Skin of body (tissue), 2 donors: ENCODE data around the gene ZNF783. TPM values are rescaled to one million over a fixed set of nuclear protein-coding genes. Genes with fewer than 3 reads are reported as not detected.

Source experiments
- DNase-seq: peaks from one replicate; lab custom pipeline; 2025; lab: John Stamatoyannopoulos, UW
- total RNA-seq: library from RNA; depleted of rRNA; stranded (reverse); fragments of >200 nt; gene quantifications from one replicate; pipeline ENCODE4 v1.2.3, GENCODE V29; 2014

ZNF783 gene
- total RNA-seq, 1 donor from 2014 or later, result 10.2 TPM

DNA sequence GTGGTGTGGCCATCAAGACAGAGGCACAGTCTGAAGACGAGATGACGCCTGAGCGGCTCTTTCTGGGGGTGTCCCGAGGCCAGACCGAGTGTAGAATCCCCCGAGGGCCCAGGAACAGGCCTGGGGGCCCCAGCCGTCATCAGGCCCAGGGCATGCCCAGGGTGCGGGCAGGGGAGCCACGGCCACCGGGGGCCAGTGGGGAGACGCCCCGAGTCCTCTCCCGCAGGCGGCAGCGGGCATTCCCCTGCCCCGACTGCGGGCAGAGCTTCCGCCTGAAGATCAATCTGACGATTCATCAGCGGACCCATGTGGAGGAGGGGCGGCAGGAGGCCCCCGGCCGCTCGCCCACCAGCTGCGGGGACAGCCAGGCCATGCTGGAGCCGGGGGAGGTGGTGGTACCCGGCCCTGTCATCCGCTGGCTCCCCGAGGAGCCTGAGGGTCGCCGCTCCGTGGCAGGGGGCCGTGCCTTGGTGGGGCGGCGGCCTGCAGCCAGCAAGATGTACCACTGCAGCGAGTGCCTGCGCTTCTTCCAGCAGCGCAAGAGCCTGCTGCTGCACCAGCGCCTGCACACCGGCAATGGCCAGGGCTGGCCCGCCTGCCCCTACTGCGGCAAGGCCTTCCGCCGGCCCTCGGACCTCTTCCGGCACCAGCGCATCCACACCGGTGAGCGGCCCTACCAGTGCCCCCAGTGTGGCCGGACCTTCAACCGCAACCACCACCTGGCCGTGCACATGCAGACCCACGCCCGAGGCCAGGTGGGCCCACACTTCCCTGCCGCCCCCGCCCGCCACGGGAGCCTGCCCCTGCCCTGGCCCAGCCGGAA, 19.7 kb downstream of the ZNF783 start:
- no peak for DNase-seq

DNA sequence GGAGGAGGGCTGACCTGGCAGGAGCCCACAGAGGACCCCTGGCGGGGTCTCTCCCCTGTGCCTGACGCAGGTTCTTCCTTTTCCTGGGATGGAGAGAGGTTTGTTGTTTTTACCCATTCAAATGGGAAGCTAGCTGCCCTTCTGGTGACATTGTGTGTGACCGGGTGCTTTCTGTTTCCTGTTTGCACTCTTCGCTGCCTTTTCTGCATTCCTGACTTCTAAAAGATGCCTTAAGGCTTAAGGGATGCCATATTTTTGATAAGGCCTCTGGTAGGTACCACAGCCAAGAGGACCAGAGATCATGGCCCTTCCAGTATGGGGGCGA, 20.3 kb downstream of the ZNF783 start:
- no peak for DNase-seq

DNA sequence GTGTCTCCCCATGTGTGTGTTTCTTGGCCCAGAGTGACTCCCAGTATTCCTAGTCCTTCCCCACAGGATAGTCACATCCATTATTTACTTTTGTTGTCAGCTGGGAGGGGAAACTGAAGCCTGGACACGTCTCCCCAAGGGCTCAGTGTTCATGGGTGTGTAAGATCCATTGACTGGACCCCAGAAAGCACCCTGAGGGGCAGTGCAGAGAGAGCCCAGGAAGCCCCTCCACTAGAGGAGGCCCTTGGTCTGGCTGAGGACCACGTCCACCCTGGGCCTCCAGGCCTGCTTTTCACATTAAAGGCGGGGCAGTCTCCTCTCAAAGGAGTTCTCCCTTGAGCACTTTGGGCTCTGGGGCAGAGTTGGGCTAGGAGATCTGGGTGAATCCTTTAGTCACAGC, 21.3 kb downstream of the ZNF783 start:
- no peak for DNase-seq

DNA sequence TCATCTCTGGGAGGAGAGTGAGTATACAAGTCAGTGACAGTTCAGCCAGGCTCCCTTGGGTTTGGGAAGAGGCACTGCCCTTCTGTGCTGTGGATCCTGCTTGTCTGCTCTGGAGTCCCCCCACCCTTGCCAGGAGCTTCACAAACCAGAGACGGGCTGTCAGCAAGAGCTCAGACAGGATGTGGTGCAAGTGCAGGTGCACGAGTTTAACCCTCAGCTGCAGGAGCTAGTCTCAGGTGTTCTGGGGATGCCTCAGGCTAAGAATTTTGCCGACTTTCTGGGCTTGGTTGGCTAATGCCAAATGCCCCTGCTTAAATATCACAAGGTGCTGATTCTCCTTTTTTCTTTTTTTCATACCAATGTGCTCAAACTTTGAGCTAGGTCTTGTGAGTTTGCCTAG, 22.3 kb downstream of the ZNF783 start:
- DNase-seq, result peak; percentile 2

DNA sequence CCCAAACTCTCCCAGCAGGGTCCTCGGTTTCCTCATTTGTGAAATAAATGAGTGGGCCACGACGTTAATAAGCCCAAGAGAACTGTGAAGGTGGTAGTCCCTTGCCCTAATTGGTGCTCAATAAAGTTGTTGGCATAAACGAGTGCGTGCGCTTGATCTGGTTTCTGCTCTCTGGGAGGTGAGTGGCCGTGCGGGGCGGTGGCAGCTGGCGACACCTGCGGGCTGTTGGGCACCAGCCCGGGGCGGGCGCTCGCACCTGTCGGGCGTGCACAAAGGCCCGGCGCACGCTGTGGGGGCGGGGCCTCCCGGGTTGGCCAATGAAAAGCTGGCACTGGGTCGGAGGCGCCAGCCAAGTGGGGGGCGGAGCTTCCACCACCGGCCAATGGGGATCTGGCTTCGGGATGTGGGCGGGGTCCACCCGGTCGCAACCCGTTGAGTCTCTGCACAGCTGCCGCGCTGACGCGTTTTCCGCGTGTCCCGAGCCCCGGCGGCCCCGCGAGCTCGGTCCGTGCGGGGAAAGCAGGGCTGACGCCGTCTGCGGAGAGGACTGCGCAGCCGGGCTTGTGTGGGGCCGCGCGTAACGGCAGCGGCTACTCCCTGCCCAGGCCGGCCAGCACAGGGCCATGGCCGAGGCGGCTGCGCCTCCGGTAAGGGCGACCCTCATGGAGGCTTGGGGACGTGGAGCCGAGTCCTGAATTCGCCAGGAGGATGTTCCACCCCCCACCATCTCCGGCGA, 23.0 kb downstream of the ZNF783 start:
- DNase-seq, result peak; percentile 71

DNA sequence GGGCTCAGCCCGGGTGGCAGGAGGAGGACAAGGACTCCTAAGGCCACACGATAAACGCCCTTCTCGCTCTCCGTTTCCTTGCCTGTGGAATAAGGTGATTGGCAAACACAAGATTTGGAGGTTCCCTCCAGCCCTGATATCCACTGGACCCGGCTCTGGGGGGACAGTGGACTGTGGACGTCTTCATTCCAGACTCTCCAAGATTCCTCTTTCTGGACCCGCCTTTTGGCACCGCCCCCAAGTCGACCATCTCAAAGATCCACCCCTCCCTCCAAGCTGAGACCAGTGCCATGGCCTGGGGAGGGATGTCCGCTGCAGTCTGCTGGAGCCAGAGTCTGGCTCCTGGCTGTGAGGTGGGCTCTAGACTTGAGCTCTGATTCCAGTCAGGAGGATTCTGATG, 23.6 kb downstream of the ZNF783 start:
- DNase-seq, result no peak

DNA sequence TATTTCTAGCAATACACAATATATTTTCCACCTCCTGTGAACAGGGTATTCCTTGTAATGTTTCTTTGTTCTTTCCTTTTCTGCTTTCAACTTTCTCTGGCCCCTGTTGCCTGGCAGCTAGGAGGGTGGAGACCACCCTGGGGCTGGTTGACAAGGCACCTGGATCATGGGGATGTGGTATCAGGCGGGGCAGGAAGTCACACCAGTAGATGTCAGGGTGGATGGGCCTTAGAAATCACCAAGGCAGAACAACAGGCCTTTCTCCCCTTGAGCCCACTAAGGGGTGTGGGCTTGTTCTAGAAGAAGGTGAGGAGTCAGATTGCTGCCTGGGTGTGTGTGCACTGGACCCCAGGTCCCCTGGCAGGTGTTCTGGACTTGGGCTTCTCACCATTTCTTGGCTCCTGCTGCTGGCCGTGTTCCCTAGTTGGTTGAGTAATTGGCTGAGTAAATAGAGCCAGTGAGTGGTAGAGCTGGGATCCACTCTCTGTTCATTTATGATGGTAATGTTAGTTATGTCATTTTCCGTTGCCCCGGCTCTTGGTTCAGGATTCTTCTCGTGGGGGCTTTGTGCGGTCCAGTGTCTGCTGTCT, 24.9 kb downstream of the ZNF783 start:
- DNase-seq, result no peak

DNA sequence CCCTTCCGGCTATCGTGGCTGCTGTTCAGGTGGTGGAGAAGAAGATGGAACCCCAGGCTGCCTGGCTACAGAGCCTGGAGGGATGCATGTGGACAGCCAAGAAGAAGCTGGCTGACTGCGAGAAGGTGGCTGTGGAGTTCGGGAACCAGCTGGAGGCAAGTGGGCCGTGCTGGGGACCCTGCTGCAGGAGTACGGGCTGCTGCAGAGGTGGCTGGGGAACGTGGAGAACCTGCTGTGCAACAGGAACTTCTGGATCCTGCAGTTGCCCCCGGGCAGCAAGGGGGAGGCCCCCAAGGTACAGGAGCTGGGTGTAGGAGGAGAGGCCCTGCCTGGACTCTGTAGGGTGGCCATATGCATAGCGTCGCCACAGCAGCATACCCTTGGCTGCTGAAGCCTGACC, 25.6 kb downstream of the ZNF783 start:
- no peak for DNase-seq

DNA sequence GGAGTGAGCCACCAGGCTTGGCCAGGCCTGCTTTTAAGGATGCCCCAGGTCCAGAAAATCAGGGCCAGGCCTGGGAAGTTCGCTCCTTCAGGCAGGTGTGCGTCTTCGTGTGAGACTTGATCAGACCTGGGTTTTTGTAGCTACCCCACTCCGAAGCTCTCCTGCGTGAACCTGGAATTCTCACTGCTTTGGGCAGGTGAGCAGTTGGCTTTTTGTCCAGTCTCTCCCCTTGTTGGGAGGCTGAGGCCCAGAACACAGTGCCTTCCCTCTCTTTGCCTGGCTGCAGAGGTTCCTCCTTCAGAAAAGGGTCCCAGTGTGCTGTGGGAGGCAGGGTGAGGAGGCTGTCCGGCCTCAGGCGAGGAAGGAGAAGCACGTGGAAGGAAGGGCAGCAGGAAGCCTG, 27.3 kb downstream of the ZNF783 start:
- DNase-seq, result no peak

DNA sequence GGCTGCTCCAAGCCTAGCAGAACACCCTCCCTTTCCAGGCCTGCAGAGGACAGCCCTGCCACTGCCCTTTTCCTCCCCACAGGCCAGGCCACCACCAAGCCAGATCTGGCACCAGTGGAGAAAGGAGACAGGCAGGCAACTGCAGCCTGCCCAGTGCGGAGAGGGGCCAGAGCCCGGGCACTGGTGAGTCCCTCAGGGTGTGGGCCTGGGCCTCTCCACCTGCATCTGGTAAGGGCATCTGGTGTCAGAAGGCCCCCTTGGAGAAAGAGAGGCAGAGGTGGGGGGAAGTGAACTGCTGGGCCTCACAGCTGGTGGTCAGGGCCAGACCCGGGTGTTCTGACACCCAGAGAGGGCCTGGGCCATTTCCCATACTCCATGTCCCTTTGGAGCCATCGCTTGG, 27.9 kb downstream of the ZNF783 start:
- no peak for DNase-seq

DNA sequence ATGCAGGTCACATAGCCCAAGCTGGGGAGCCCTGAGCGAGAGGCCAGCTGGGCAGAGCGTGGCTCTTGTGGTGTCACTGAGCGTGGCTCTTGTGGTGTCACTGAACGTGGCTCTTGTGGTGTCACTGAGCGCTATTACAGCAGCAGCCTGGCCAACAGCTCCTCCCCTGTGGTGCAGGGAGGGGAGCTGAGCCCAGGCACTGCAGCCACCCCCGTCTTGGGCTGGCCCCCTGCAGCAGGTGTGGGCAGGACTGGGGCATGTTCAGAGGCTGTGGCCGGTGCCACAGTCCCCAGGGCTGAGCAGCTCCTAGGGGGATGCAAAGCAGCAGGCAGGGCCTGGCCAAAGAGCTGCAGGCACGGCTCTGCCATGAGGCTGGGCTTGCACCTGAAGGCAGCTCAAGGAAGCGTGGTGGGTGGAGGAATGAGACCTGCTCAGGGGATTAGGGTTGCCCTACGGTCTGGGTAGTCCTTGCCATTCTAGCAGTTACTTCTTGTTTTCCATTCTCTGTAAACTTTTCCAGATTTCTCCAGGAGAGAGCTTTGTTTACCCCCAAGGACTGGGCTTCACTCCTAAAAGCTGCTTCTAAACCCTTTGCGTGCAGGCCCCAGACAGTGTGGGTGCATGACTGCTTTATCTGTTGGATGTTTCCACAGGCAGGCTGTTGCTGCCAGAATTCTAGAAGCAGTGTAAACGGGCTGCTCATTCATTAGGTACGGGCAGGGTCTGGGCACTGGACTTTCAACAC, 29.2 kb downstream of the ZNF783 start:
- no peak for DNase-seq

DNA sequence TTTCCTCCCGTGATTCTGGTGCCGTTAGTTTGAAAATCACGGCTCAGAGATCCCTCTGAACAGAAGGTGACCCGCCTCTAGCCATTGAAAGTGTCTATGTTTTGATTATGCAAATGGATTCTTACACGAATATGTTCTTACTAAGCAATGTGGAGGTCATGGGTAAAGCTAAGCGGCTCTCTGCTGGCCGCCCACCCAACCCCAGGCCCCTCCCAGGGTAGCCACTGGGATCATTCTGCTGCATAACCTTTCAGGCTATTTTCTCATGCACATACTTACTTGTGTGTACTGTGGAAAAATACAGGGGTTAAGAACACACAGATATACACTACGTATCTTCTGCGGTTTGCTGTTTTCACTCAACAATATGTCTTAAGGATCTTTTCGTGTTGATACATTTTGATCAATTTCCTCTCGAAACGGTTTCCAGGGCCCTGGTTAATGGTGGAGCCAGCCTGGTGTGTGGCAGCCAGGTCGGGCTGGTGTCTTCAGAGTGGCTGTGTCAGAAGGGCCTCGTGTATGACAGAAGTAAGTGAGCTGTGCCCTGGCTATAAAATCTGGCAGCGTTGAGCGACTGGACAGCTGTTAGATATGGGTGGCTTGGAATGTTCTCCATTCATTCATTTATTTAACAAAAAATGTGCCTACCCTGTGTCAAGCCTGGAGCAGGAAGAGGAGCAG, 29.9 kb downstream of the ZNF783 start:
- DNase-seq, result no peak

DNA sequence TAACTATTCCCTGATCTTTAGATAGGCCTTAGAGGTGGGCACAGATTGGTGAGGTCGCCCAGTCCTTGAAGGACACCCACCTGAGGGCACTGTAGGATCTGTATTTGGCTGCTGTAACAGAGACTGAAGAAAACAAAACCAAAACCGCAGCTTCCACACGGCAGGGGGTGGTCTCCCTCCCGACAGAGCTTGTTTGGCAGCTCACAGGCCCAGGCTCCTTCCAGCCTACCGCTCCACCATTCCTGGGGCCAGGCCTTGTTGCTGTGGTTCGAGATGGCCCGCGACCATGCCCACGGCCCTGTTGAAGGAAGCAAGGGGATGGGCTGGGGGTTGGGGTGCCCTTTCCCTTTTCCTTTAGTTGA, 30.4 kb downstream of the ZNF783 start:
- DNase-seq, result no peak

DNA sequence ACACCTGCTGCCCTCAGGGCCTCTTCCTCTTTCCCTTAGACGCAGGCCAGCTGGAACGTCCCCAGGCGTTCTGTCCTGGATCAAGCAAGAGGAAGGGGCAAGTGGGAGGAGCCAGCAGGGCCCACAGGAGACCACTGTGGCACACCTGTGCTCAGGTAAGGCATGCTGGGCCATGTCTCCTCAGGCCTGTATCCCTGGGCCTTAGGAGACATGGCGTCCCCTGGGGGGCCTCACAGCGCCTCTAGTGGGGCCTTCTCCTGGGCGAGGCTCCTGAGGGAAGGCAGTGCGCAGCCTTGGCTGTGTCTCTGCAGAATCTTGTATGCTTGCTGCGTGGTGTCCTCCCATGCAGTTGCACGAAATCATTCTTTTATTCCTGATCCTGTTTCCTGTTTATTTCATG, 31.3 kb downstream of the ZNF783 start:
- no peak for DNase-seq

DNA sequence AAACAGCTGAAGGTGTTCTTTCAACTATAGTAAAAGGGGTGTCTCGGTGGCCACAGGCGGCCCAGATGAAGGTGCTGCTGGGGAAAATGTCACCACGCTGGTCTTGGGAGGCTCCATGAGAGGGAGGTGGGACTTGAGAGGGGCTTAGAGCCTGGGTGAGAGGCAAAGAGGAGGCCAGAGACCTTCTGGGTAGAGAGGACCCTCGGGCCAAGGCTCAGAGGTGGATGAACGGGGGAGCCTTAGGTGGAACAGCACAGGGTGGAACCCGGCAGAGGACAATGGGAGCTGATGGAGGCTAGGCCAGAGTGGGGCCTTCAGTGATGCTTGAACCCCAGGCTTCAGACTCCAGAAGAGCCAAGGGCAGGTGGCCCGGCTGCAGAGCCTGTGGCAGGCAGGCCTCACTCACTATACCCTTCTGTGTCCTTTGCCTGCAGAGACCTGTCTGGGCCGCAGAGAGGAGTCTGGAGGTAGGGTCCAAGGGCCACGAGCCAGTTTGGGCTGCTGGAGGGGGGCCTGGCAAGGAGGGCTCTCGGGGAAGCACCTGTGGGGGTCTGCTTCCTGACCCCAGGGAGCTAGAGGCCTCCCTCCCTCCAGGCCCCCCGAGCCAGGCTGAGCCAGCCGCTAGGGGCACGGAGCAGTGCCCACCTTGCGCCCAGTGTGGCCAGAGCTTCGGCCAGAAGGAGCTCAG, 32.1 kb downstream of the ZNF783 start:
- no peak for DNase-seq

DNA sequence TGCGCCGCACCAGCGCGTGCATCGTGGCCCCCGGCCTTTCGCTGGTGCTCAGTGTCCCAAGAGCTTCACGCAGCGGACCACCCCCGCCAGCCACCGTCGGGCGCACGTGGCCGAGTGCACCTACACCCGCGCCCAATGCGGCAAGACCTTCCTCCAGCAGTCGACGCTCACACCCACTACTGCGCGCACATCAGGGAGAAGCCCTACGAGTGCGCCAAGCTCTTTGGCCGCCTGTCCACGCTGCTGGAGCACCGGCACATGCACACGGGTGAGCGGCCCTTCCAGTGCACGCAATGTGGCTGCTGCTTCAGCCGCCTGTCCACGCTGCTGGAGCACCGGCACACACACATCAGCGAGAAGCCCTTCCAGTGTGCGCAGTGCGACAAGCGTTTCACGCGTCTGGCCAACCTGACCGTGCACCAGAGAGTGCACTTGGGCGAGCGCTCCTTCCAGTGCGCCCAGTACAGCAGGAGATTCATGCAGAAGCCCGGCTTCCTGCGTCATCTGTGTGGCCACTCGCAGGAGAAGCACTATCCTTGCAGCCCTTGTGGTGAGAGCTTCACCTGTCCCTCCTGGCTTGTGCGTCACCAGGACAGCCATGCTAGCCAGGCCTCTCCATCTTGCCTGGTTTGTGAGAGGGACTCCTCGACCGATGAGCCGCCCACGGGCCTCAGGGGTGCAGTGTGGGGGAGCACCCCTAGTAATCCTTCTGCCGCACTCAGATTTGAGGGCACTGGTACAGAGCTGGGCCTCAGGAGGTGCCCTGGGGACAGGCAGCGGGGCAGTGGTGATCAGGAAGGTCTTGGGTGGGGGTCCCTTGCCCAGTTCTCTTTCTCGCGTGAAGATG, 32.9 kb downstream of the ZNF783 start:
- no peak for DNase-seq

DNA sequence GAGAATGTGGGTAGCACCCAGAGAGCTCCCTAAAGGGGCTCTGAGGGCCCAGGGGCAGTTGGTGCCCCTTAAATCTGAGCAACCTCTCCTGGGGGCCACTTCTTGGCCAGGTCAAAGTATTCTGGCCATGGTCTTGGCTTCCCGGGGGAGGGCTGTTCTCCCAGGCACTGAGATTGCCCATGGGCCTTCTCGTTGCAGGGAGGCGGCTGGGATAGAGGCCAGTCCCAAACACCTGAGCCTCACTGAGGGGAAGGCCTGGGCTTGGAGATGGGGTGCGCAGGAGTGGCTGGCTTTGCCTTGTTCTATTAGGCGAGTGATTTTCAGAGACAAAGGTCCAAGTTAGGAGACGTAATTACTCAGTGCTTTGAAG, 33.5 kb downstream of the ZNF783 start:
- no peak for DNase-seq

DNA sequence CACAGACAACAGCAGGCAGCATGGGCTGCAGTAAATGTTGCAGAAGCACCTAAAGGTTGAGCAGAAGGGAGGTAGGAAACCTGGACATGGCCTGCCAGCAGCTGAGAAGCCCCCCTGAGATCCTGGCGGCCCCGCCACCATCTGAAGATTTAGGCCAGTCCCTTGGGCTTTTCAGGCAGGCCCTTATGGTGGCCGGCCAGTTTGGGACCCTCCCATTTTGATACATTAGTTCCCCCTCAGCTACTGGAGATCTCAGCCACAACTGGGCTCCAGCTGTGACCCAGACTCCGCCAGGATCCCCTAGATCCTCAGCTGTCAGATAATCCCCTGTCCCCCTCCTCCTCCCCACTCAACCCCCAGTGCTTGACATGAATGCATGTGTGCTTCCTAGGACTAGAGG, 34.4 kb downstream of the ZNF783 start:
- no peak for DNase-seq

DNA sequence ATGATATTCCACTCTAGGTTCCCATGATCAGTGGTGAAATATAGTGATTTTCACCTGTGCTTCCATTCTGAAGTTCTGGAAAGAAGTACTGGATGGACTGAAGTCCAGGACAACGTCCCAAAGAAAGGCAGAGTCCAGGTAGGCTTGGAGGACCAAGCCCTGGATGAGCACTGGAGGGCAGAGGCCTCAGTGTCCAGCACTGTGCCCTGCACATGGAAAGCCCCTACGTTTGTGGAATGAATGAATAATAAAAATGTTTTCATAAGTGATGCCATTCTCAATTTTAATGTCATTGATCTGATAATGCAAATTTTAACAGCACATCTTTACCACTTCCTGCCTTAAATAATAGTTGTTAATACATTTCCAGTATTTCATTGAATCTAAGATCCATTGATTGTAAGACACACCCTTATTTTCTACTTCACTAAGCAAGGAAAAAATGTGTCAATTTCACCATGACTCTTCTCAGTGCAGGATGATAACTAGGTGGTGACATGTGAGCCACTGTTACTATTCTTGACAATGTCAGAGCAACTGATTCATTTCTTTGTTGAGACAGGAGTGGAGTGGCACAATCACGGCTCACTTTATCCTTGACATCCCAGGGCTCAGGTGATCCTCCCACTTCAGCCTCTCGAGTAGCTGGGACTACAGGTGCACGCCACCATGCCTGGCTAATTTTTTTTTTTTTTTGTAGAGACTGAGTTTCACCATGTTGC, 35.2 kb downstream of the ZNF783 start:
- DNase-seq, result no peak
